HepG2 (cell line): Measurements from ENCODE around the gene ARMH1. TPM values are rescaled to one million over a fixed set of nuclear protein-coding genes. Genes with fewer than 3 reads are reported as not detected.

Experiments used
- ATAC-seq: fragments of 200-7000 bp; cut with Tn5 transposase; 3 replicates; pipeline ENCODE4 v1.9.1; 2020; ENCODE audit warnings: mild to moderate bottlenecking, moderate library complexity
- BruUV-seq: library from RNA; stranded (reverse); fragments of 400-500 nt; replicated peaks from 2 replicates; lab custom pipeline; 2021; lab: Mats Ljungman, UMichigan
- CTCF ChIA-PET: fragments of 300-600 bp; formaldehyde crosslinking; extraction: SDS; loops from one replicate; lab custom pipeline; 2021; ENCODE audit warnings: low total read pairs, inconsistent platforms, low intra/inter-chr PET ratio; lab: Yijun Ruan, JAX
- POLR2A ChIA-PET: fragments of 350-600 bp; sonication (Branson Sonifier 250); formaldehyde crosslinking; loops from one replicate; lab custom pipeline; 2020; ENCODE audit warnings: antibody characterized with exemption, inconsistent platforms; lab: Yijun Ruan, JAX
- DNase-seq: peaks from one replicate; pipeline ENCODE4 v3.0.0-alpha.2; 2015; ENCODE audit warnings: low spot score
- FAIRE-seq: peaks from 3 replicates; lab custom pipeline; 2011; peaks lifted over from hg19 to GRCh38; lab: Jason Lieb, UNC
- H2AFZ ChIP-seq: one replicate; pipeline ENCODE4 v1.6.1; 2011; ENCODE audit warnings: low read length, inconsistent platforms
- H3K27ac ChIP-seq: fragments of 300-600 bp; 3 replicates; pipeline ENCODE4 v1.8.0; 2011; ENCODE audit warnings: mixed run types, mild to moderate bottlenecking, mixed read lengths, low read length, inconsistent platforms; ENCODE audit not compliant: insufficient read depth; ENCODE audit errors: extremely low read length
- H3K27me3 ChIP-seq, 2 experiments: fragments of 200-600 bp in 1 of 2; 2 replicates in 1 of 2; 3 replicates in 1 of 2; pipeline versions ENCODE4 v1.6.0 to v1.8.0; 2011; ENCODE audit warnings: low read length in 2 of 2, mild to moderate bottlenecking in 2 of 2, moderate library complexity in 2 of 2, inconsistent platforms in 1 of 2; ENCODE audit not compliant: insufficient read depth in 2 of 2, control insufficient read depth in 1 of 2
- H3K36me3 ChIP-seq, 2 experiments: fragments of 200-600 bp in 1 of 2; replicated peaks in 1 of 2; 2 replicates in 1 of 2; 3 replicates in 1 of 2; pipeline versions ENCODE4 v1.5.1 to v1.8.0; 2011; ENCODE audit warnings: low read length in 2 of 2, inconsistent platforms in 1 of 2; ENCODE audit not compliant: insufficient read depth in 2 of 2, control insufficient read depth in 1 of 2
- H3K4me1 ChIP-seq: 2 replicates; pipeline ENCODE4 v1.5.1; 2012; ENCODE audit warnings: low read length, inconsistent platforms; ENCODE audit not compliant: insufficient read depth
- H3K4me2 ChIP-seq: 2 replicates; pipeline ENCODE4 v1.6.0; 2011; ENCODE audit warnings: low read depth, low read length, inconsistent platforms
- H3K4me3 ChIP-seq, 3 experiments: fragments of 200-600 bp in 1 of 3; sonication (generic), shearing (Covaris generic) in 1 of 3; replicated peaks in 1 of 3; 2 replicates each; pipeline ENCODE4 v1.5.1; 2011 to 2016; ENCODE audit warnings: low read length in 3 of 3, inconsistent platforms in 2 of 3, low read depth in 2 of 3, mild to moderate bottlenecking in 2 of 3, control low read depth in 1 of 3, mixed read lengths in 1 of 3; ENCODE audit not compliant: insufficient read depth in 1 of 3
- H3K79me2 ChIP-seq: one replicate; pipeline ENCODE4 v1.6.1; 2011; ENCODE audit warnings: low read length, inconsistent platforms; ENCODE audit not compliant: insufficient read depth
- H3K9ac ChIP-seq: 2 replicates; pipeline ENCODE4 v1.6.0; 2011; ENCODE audit warnings: mild to moderate bottlenecking, low read depth, low read length, inconsistent platforms; ENCODE audit not compliant: insufficient read depth
- H3K9me3 ChIP-seq: 2 replicates; pipeline ENCODE4 v1.5.1; 2012; ENCODE audit warnings: mild to moderate bottlenecking, low read length
- H4K20me1 ChIP-seq: 2 replicates; pipeline ENCODE4 v1.6.0; 2011; ENCODE audit warnings: inconsistent platforms, mild to moderate bottlenecking, low read length, moderate library complexity; ENCODE audit not compliant: insufficient read depth
- TAF15 ChIP-seq: fragments of 200-400 bp; formaldehyde crosslinking; IDR thresholded peaks from one replicate; pipeline ENCODE4 v1.6.1; 2018; ENCODE audit warnings: mild to moderate bottlenecking, low read depth, low read length; ENCODE audit not compliant: poor library complexity, severe bottlenecking
- YEATS2 ChIP-seq: sonication (generic); formaldehyde crosslinking; IDR thresholded peaks from 2 replicates; pipeline ENCODE4 v1.4.0; 2020; ENCODE audit warnings: missing genetic modification reagents, borderline replicate concordance
- ZMYM3 ChIP-seq: sonication (generic); formaldehyde crosslinking; IDR thresholded peaks from 2 replicates; pipeline ENCODE4 v1.5.1; 2020; ENCODE audit warnings: mild to moderate bottlenecking, missing genetic modification reagents
- ZNF629 ChIP-seq: sonication (generic); formaldehyde crosslinking; conservative IDR thresholded peaks from 2 replicates; pipeline ENCODE4 v1.5.0; 2020; ENCODE audit warnings: missing genetic modification reagents
- ZNF768 ChIP-seq: sonication (generic); formaldehyde crosslinking; IDR thresholded peaks from 2 replicates; pipeline ENCODE4 v1.4.0; 2020; ENCODE audit warnings: missing genetic modification reagents
- WGBS: methylation state at CpG from one replicate; pipeline ENCODE4 v1.1.6; 2017; ENCODE audit warnings: low lambda C conversion rate; 5-methylcytosine and 5-hydroxymethylcytosine counted together
- in situ Hi-C: cut with HindIII; loops from 2 replicates; pipeline ENCODE4 v1.10.0; 2017; ENCODE audit warnings: low pct_unique_long_range_greater_than_20kb; ENCODE audit not compliant: extremely low pct_ligation_motif_present
- intact Hi-C: fragments of 100-400 bp; cut with micrococcal nuclease; formaldehyde crosslinking; loops from one replicate; pipeline ENCODE4 v1.10.0; 2022; ENCODE audit not compliant: unreplicated experiment
- polyA plus RNA-seq, 8 experiments: library from polyadenylated mRNA; depleted of rRNA in 3 of 8; stranded (reverse) in 7 of 8; unstranded in 1 of 8; fragments of >200 nt; fragmentation: Illumina TruSeq in 4 of 8; extraction: Trizol in 4 of 8; gene quantifications; 2 replicates each; pipeline versions ENCODE4 v1.2.1 to v1.2.3, GENCODE V29; 2011 to 2016; ENCODE audit warnings: low read depth in 4 of 8, missing spikeins in 1 of 8, mixed read lengths in 1 of 8; ENCODE audit not compliant: insufficient read depth in 1 of 8
- total RNA-seq, 5 experiments: library from RNA; depleted of rRNA; stranded (reverse); fragments of >200 nt; fragmentation: Illumina TruSeq; extraction: Trizol; gene quantifications; 2 replicates each; pipeline ENCODE4 v1.2.3, GENCODE V29; 2016; ENCODE audit warnings: low read depth in 1 of 5
- TF ChIP-seq, protein P1 (sequence below): sonication (generic); formaldehyde crosslinking; IDR thresholded peaks from 2 replicates; pipeline ENCODE4 v1.4.0; 2020; ENCODE audit warnings: missing genetic modification reagents, borderline replicate concordance

ARMH1 gene
- total and polyA plus RNA-seq, 2 of the 13 experiments (the other 11 are each of a cell fraction or from before 2014, with no cell fraction given): 0.69 TPM; not detected in 1

- TF ChIP-seq ZNF768 (no peak), ZNF629 (CRISPR knock-in tag) (peak; percentile 89), ZMYM3 (peak; percentile 30; the same call in 1 of the 2 replicates)
- TF ChIP-seq, all 625 proteins: peak for 4
Measured at GRCh38 chr1:44634606-44635189, 39.8 kb upstream of the ARMH1 start (continued).

DNA sequence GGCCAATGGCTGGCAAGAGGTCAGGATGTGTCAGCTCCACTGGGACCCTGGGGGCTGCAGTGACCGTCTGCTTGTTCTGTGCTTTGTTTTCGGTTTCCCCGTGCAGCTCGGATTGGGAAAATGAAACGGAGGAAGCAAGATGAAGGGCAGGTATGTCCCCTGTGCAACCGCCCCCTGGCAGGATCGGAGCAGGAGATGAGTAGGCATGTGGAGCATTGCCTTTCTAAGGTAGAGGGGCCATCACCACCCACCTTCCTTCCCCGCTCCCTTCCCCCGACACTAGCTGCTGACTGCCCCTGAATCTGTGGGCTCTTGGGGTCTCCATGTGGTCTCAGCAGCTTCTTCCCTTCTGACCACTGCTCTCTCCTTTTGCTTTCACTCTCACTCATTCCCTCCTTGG, 39.1 kb upstream of the ARMH1 start:
- peaks cover 43 to 72% of the 10 kb centered on the region in 2 experiments for H3K36me3 ChIP-seq
- WGBS: 98% methylated on average over 9 of the region's 9 CpGs
- no peak for FAIRE-seq
- ChIA-PET POLR2A (interaction anchor here (1.7 kb wide), 1 partner anchor 39 kb away, joined by 7 read pairs; the partner anchor contains the start of genes ARMH1 and TMEM53), CTCF (no interaction called here)
- H3K27me3 ChIP-seq: no peaks in the 10 kb centered on the region
- no peak overlapping the region for H2AFZ ChIP-seq
- in situ Hi-C loops (no loop called here), intact Hi-C loops (no loop called here)
- H3K4me1 ChIP-seq: peaks cover 37% of the 10 kb centered on the region
- ATAC-seq: no peak
- H3K79me2 ChIP-seq: peaks cover 21% of the 10 kb centered on the region
- no peak overlapping the region for H3K4me3 ChIP-seq
- BruUV-seq: no TSS peak
- H3K27ac ChIP-seq: no peak overlapping the region
- TF ChIP-seq, protein P1, sequence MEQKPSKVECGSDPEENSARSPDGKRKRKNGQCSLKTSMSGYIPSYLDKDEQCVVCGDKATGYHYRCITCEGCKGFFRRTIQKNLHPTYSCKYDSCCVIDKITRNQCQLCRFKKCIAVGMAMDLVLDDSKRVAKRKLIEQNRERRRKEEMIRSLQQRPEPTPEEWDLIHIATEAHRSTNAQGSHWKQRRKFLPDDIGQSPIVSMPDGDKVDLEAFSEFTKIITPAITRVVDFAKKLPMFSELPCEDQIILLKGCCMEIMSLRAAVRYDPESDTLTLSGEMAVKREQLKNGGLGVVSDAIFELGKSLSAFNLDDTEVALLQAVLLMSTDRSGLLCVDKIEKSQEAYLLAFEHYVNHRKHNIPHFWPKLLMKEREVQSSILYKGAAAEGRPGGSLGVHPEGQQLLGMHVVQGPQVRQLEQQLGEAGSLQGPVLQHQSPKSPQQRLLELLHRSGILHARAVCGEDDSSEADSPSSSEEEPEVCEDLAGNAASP (CRISPR knock-in tag): no peak
- TF ChIP-seq TAF15 (no peak), YEATS2 (CRISPR knock-in tag) (no peak)
- H3K4me2 ChIP-seq: no peak overlapping the region
- no peak overlapping the region for H3K9ac ChIP-seq
- H4K20me1 ChIP-seq: no peaks in the 10 kb centered on the region
- DNase-seq: no peak
- H3K9me3 ChIP-seq: no peaks in the 10 kb centered on the region
